ENCODE measurements around the gene COPS8.

The COPS8 gene

GRCh38 chr2:237066396-237066795 lies 19.3 kb upstream of the COPS8 start:
- DNase-seq: no peak

GRCh38 chr2:237068005-237068576 lies 17.6 kb upstream of the COPS8 start:
- DNase-seq: no peak

DNA sequence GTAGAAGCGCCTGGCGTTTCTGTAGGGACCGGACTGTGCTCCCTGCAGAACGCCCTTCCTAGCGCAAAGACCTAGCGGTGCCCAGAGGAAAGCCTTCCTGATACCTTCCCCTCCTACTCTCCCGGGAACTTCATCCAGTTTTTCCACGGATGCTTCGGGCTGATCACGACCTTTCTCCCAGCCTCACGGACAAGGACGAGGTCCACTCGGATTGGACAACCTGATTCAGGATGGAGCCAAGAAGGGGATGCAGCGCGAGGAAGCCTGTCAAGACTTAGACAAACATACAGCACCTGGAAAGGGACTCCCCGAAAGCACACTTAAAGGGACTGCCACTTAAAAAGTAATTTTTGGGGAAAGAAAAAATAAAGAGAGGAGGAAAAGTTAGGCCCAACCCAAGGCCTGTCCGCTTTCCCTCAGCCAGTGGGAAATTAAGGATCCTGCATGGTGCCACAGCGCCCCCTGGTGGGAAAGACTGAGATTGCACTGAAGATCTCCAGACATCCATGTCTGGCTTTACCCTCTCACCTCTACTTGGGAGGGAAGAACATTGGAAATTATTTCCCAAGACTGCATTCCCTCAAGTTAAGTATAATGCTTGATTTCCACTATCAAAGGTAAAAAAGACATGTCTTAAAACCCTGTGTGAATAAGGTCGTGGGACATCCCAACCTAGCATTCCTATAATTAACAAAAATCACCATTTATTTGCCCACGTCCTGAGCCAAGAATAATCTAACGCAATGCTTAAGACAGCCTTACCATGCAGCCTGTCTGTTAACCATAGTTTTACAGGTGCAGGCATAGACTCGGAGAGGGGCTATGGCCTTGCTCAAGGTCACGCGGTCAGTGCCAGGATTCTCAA lies 13.4 kb upstream of the COPS8 start:
- DNase-seq: peak; percentile 65

DNA sequence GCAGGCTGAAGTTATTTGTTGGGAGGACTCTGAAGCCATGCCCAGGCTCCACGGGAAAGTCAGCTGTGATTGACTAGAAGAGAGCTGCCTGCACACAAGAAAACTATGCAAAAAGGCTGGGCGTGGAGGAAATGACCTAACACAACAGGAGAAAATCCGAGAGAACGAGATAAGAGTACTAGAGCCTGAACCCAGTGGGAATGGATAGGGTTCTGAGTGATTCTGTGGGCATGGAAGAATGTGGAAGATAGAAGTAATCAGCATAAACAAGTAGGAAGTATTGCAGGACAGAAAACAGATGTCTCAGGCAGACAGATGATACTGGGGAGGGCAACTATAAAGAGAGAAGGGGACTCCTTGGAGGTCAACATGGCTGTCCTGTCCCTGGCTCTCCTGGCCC lies 12.1 kb upstream of the COPS8 start:
- no peak for DNase-seq

DNA sequence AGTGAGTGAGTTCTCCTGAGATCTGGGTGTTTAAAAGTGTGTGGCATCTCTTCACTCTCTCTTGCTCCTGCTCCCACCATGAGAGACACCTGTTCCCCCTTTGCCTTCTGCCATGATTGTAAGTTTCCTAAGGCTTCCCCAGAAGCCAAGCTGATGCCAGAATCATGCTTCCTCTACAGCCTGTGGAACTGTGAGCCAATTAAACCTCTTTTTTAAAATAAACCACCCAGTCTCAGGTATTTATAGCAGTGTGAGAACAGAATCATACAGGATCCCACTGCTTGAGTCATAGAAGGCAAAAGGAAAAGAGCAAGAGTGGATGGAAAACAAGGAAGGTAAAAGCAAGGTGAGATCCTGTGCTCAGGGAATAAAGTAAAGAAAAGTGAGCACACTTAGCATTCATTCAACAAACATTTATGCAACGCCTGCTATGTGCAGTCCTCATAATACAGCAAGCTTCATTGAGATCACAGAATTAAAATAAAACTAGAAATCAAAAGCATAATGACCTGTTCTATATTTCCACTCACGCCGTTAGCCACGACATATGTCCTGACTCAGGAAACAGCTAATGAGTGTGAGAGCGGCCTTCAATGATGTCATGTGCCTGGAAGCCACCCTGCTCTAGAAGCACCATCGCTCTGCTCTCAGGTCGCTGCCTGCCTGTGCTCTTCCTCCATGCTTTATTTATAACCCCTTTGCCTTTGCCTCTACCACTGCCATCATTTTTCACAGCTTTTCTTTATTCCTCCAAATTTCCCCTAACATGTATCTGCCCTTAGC lies 11.3 kb upstream of the COPS8 start:
- DNase-seq: no peak

- no peak for DNase-seq
Measured at GRCh38 chr2:237075749-237076599, 9.7 kb upstream of the COPS8 start.

GRCh38 chr2:237081596-237081995 lies 4.1 kb upstream of the COPS8 start:
- no peak for DNase-seq

DNA sequence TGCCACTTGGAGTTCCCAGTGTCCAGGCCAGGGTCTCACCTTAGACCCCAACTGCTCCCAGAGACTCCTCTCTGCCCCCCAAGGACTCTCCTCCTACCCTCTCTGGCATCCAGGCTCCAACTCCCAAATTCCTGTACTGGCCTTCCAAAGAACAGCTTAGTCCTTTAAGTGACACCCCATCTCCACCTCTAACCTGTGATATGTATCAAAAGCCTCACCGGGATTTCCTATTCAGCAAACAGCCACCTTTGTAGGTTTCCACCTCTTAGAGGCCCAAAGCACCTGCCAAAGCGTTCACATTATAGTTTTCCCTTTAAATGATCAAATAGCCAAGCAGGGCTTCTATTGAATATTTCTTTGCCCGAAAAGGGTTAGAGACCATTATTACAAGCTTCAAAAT lies 2.7 kb upstream of the COPS8 start:
- DNase-seq: no peak

DNA sequence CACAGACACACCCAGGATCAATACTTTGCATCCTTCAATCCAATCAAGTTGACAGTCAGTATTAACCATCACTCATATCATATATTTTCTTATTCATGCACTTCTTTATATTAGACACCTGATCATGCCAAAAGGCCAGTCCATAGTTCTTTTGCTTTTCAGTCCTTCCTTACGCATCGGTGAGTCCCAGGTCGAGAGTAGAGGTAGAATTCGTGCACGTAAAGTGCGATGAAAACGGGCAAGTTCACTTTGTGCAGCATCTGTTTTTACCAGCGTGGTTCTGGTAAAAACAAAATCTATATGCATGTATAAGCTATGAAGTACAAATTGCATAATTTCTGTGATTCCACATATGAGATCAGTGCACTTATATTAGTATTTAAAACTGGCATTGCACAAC lies 1.2 kb upstream of the COPS8 start:
- DNase-seq: no peak

DNA sequence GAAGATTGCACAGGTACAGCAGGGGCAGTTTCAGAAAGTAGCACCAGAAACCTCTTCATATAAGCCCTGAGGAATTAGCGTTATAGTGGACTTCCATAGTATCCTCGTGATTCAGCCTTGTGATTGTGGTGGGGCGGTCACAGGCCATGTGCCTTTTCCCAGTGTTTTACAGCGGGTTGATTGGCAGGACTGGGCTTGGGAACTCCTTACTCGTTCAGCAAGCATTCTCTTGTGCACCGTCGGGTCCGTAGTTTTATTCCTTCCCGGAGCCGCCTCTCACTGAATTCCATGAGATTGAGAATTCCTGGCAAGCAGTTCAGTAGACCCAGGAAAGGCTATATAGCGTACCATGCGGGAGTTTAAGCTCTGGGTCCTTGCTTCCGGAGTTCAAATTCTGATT lies 5.2 kb downstream of the COPS8 start:
- no peak for DNase-seq

- no peak for DNase-seq
Measured at GRCh38 chr2:237091779-237092436, 6.2 kb downstream of the COPS8 start.

- no peak for DNase-seq
Measured at GRCh38 chr2:237092506-237092905, 6.8 kb downstream of the COPS8 start.

- DNase-seq: no peak
Measured at GRCh38 chr2:237092920-237093781, 7.5 kb downstream of the COPS8 start.

DNA sequence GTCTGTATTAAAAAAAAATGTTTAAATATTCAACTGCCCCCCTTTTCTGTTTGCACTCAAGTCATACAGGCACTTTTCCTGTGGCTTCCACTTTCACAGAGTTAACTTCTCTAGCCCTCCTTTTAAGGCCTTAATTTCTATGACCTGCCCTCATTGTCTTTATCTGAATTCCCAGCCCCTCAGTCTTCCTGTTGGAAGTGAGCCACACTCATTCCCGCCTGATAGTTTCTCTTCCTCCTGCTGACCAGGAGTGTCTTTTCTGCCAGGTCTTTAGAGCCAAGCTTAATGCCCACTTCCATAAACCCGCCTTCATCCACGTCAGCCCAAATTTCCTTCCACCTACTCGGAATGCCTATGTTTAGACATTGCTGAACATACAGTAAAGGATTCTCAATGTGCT lies 10.5 kb downstream of the COPS8 start:
- no peak for DNase-seq

- no peak for DNase-seq
Measured at GRCh38 chr2:237096911-237097310, 11.2 kb downstream of the COPS8 start.

DNA sequence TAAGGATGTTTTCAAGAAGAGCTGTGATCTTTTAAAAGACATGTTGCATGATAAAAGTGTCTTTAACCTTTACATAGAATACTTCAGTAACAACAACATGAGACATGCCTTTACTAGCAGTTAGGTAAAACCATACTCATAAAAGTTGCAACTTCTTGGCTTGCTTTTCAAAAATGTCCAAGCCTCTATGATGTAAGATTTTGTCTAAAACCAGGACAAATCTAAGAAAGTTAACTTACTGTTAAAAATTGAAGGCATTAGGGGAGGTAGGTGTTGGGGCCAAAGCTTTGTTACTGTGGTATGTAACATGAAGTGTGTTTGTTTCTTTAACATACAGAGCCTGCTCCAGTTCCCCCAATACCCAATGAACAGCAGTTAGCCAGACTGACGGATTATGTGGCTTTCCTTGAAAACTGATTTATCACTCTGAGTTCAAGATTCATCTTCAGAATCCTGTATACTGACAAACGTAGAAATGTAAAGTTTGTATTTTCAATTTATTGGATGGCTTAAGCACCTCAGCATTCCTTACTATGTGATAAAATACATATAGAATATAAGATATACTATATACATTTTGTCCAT lies 11.7 kb downstream of the COPS8 start:
- no peak for DNase-seq

GRCh38 chr2:237097911-237098702 lies 12.4 kb downstream of the COPS8 start:
- DNase-seq: no peak

- no peak for DNase-seq
Measured at GRCh38 chr2:237099804-237100203, 14.1 kb downstream of the COPS8 start.

DNA sequence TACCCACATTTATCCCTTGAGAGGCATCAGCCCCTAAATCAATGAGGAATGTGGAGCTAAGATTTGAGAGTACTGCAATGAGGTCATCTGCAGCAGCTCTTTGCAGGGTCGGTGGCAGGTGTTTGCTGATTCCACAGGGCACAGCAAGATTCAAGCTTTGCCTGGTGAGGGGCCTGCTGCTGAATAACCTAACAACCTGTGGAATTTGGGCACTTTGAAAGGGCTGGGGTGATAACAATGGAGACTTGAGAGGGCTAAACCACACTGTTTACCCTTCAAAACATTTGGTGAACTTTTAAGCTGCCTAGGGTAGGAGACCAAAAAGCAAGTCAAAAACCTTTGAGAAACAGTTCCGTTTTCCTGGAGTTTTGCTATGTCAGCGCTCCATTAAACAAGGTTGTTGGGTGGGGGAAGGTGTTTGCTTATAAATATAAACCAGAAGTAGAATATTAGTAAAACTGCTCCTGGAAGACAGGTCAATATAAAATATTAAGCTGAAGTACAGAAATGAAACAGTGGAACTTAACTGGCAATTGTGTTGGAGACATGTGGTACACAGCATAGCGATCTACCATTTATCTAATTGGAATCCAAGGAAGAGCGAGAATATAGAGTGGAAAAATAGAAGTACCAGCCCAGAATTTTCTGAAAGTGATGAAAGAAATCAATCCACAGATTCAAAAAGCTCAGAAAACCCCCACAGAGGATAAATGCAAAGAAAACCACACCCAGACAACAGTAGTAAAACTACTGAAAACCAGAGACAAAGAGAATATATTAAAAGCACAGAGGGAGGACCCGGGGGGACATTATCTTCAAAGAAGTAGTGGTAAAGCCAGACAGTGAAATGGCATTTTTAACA lies 15.7 kb downstream of the COPS8 start:
- DNase-seq: no peak
